Activated T-helper 1 cell treated with anti-CD3 and anti-CD28 coated beads, Interleukin-12 subunit alpha, Interleukin-12 subunit beta, Interleukin-2, Interleukin-4 antibody, amounts not matched to agents 30 ng/mL and 10 ng/mL and 1 ng/mL, durations not matched to agents 14 hours and 24 hours and 36 hours (primary cell): Measurements from ENCODE around the gene SLC22A2. TPM values are rescaled to one million over a fixed set of nuclear protein-coding genes. Genes with fewer than 3 reads are reported as not detected.
"Not testable (repeated sequence)": the region's sequence is repeated elsewhere in the genome, so short reads cannot be mapped to it uniquely, and the experiment has no call there.

Source experiments
- DNase-seq: peaks from one replicate; pipeline ENCODE4 v3.0.0; 2021; ENCODE audit warnings: low spot score
- H3K27ac Mint-ChIP-seq: one replicate; pipeline ENCODE4 v1.8.0; 2021; ENCODE audit warnings: mild to moderate bottlenecking, mixed read lengths
- H3K27me3 Mint-ChIP-seq: one replicate; pipeline ENCODE4 v1.8.0; 2022; ENCODE audit warnings: mild to moderate bottlenecking, moderate library complexity, mixed read lengths; ENCODE audit not compliant: insufficient read depth
- H3K36me3 Mint-ChIP-seq: one replicate; pipeline ENCODE4 v1.8.0; 2021; ENCODE audit warnings: low read depth, mixed read lengths
- H3K4me1 Mint-ChIP-seq: one replicate; pipeline ENCODE4 v1.8.0; 2021; ENCODE audit warnings: low read depth, mixed read lengths
- H3K4me3 Mint-ChIP-seq: one replicate; pipeline ENCODE4 v1.8.0; 2021; ENCODE audit warnings: mild to moderate bottlenecking, moderate library complexity, mixed read lengths
- H3K9me3 Mint-ChIP-seq: one replicate; pipeline ENCODE4 v1.8.0; 2021; ENCODE audit warnings: mixed read lengths
- intact Hi-C: fragments of 100-400 bp; cut with micrococcal nuclease; formaldehyde crosslinking; loops from one replicate; pipeline ENCODE4 v1.15.1; 2024
- total RNA-seq: library from RNA; stranded (reverse); gene quantifications from 2 replicates; pipeline ENCODE4 v1.2.3, GENCODE V29; 2022

Gene SLC22A2
- total RNA-seq, 1 donor from 2014 or later = not detected

GRCh38 chr6:160253714-160254113, 4.9 kb downstream of the SLC22A2 start:
- Mint-ChIP-seq H3K27me3 (peaks cover 15% of the 10 kb centered on the region), H3K9me3 (no peaks in the 10 kb centered on the region), H3K4me1 (no peaks in the 10 kb centered on the region), H3K36me3 (no peaks in the 10 kb centered on the region), H3K27ac (no peak overlapping the region), H3K4me3 (no peak overlapping the region)
- intact Hi-C loops = no loop called here
- no peak for DNase-seq

GRCh38 chr6:160253292-160253691, 5.3 kb downstream of the SLC22A2 start:
- intact Hi-C loops = no loop called here
- H3K9me3 Mint-ChIP-seq = no peaks in the 10 kb centered on the region
- peaks cover 15% of the 10 kb centered on the region for H3K27me3 Mint-ChIP-seq
- H3K36me3 Mint-ChIP-seq = no peaks in the 10 kb centered on the region
- DNase-seq = no peak
- no peak overlapping the region for H3K4me3 Mint-ChIP-seq
- no peaks in the 10 kb centered on the region for H3K4me1 Mint-ChIP-seq
- H3K27ac Mint-ChIP-seq = no peak overlapping the region

GRCh38 chr6:160252073-160252813, 6.4 kb downstream of the SLC22A2 start:
- intact Hi-C loops = no loop called here
- H3K4me3 Mint-ChIP-seq = no peak overlapping the region
- H3K27me3 Mint-ChIP-seq = peaks cover 13% of the 10 kb centered on the region
- no peaks in the 10 kb centered on the region for H3K4me1 Mint-ChIP-seq
- H3K9me3 Mint-ChIP-seq = no peaks in the 10 kb centered on the region
- no peak for DNase-seq
- no peak overlapping the region for H3K27ac Mint-ChIP-seq
- no peaks in the 10 kb centered on the region for H3K36me3 Mint-ChIP-seq

GRCh38 chr6:160249671-160250070, 8.9 kb downstream of the SLC22A2 start:
- H3K27me3 Mint-ChIP-seq = peaks cover 2% of the 10 kb centered on the region
- no peak for DNase-seq
- intact Hi-C loops = no loop called here
- no peak overlapping the region for H3K4me3 Mint-ChIP-seq
- no peaks in the 10 kb centered on the region for H3K4me1 Mint-ChIP-seq
- H3K27ac Mint-ChIP-seq = no peak overlapping the region
- H3K9me3 Mint-ChIP-seq = no peaks in the 10 kb centered on the region
- H3K36me3 Mint-ChIP-seq = no peaks in the 10 kb centered on the region

GRCh38 chr6:160248538-160248937, 10.1 kb downstream of the SLC22A2 start:
- intact Hi-C loops = no loop called here
- H3K4me3 Mint-ChIP-seq = no peak overlapping the region
- H3K27me3 Mint-ChIP-seq = peaks cover 6% of the 10 kb centered on the region
- DNase-seq = no peak
- no peaks in the 10 kb centered on the region for H3K36me3 Mint-ChIP-seq
- H3K27ac Mint-ChIP-seq = no peak overlapping the region
- H3K9me3 Mint-ChIP-seq = no peaks in the 10 kb centered on the region
- H3K4me1 Mint-ChIP-seq = no peaks in the 10 kb centered on the region

GRCh38 chr6:160247457-160247883, 11.2 kb downstream of the SLC22A2 start:
- Mint-ChIP-seq H3K27me3 (peaks cover 6% of the 10 kb centered on the region), H3K4me1 (no peaks in the 10 kb centered on the region), H3K36me3 (no peaks in the 10 kb centered on the region), H3K9me3 (no peaks in the 10 kb centered on the region), H3K27ac (no peak overlapping the region), H3K4me3 (no peak overlapping the region)
- DNase-seq = no peak
- intact Hi-C loops = no loop called here

- no peaks in the 10 kb centered on the region for H3K4me1 Mint-ChIP-seq
- H3K9me3 Mint-ChIP-seq = peaks cover 5% of the 10 kb centered on the region
- no peak overlapping the region for H3K27ac Mint-ChIP-seq
- intact Hi-C loops = no loop called here
- H3K27me3 Mint-ChIP-seq = peaks cover 3% of the 10 kb centered on the region
- no peak overlapping the region for H3K4me3 Mint-ChIP-seq
- H3K36me3 Mint-ChIP-seq = no peaks in the 10 kb centered on the region
- no peak for DNase-seq
Measured at GRCh38 chr6:160240691-160241084, 17.9 kb downstream of the SLC22A2 start.

- H3K4me3 Mint-ChIP-seq = no peak overlapping the region
- H3K36me3 Mint-ChIP-seq = no peaks in the 10 kb centered on the region
- H3K27me3 Mint-ChIP-seq = peaks cover 3% of the 10 kb centered on the region
- no peak for DNase-seq
- H3K9me3 Mint-ChIP-seq = peaks cover 6% of the 10 kb centered on the region
- H3K27ac Mint-ChIP-seq = no peak overlapping the region
- intact Hi-C loops = no loop called here
- H3K4me1 Mint-ChIP-seq = no peaks in the 10 kb centered on the region
Measured at GRCh38 chr6:160239929-160240690, 18.5 kb downstream of the SLC22A2 start.

GRCh38 chr6:160238761-160239751, 19.6 kb downstream of the SLC22A2 start:
- no peak overlapping the region for H3K4me3 Mint-ChIP-seq
- H3K36me3 Mint-ChIP-seq = no peaks in the 10 kb centered on the region
- H3K27ac Mint-ChIP-seq = no peak overlapping the region
- no peaks in the 10 kb centered on the region for H3K4me1 Mint-ChIP-seq
- H3K27me3 Mint-ChIP-seq = no peaks in the 10 kb centered on the region
- no peak for DNase-seq
- intact Hi-C loops = no loop called here
- peaks cover 8% of the 10 kb centered on the region for H3K9me3 Mint-ChIP-seq

GRCh38 chr6:160238278-160238711, 20.3 kb downstream of the SLC22A2 start:
- H3K27ac Mint-ChIP-seq = no peak overlapping the region

GRCh38 chr6:160237597-160238275, 20.9 kb downstream of the SLC22A2 start:
- H3K9me3 Mint-ChIP-seq, H3K4me3 Mint-ChIP-seq, DNase-seq, H3K27me3 Mint-ChIP-seq, H3K36me3 Mint-ChIP-seq, H3K27ac Mint-ChIP-seq, intact Hi-C loops, H3K4me1 Mint-ChIP-seq: not testable (repeated sequence)

More at GRCh38 chr6:160238278-160238711, 20.3 kb downstream of the SLC22A2 start:
- Mint-ChIP-seq H3K4me3 (no peak overlapping the region), H3K9me3 (peaks cover 8% of the 10 kb centered on the region), H3K36me3 (no peaks in the 10 kb centered on the region), H3K4me1 (no peaks in the 10 kb centered on the region), H3K27me3 (no peaks in the 10 kb centered on the region)
- intact Hi-C loops = no loop called here
- DNase-seq = no peak

- H3K9me3 Mint-ChIP-seq, H3K27me3 Mint-ChIP-seq, H3K27ac Mint-ChIP-seq, H3K36me3 Mint-ChIP-seq, H3K4me1 Mint-ChIP-seq, DNase-seq, H3K4me3 Mint-ChIP-seq, intact Hi-C loops: not testable (repeated sequence)
Measured at GRCh38 chr6:160236235-160236872, 22.3 kb downstream of the SLC22A2 start.
